AG20443 (cell line): ENCODE data around the gene PTGS2.
A peak's percentile ranks its signal among the peaks of the same experiment; 100 is the strongest.

Experiments
- DNase-seq: peaks from one replicate; pipeline ENCODE4 v3.0.0; 2012; ENCODE audit warnings: low spot score, mixed read lengths

The PTGS2 gene

GRCh38 chr1:186680245-186681061 is at the start of gene PTGS2:
TSS of gene PTGS2 (minus strand) at chr1:186680423. CDS start at chr1:186680290, 133 bp downstream.
- peak; percentile 93 for DNase-seq

DNA sequence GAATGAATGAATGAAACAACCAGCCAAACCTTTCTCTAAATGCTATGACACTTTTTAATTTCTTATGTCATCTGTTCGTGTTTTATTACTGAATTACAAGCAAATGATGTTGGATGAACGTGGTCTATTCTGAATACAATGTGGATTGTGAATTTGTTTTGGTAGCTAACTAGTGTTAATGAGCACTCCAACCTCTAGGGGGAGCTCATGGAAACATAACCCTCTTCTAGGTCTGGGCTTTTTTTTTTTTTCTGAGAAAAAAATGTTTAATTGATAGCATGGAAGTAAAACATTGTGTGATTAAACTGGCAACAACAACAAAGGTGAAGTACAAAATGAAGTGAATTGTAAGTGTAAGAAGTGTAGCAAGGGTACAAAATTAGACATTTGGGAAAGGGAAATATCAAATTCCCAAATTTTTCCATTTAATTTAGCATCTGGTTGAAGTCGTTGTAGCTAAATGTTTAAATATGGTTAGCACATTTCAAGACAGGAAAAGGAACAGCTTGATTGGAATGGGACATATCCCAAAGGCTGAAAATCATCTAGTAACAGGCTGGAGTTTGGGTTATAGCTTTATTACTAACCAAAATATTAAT is 42.6 kb upstream of the PTGS2 start:
- DNase-seq, result peak; percentile 33

DNA sequence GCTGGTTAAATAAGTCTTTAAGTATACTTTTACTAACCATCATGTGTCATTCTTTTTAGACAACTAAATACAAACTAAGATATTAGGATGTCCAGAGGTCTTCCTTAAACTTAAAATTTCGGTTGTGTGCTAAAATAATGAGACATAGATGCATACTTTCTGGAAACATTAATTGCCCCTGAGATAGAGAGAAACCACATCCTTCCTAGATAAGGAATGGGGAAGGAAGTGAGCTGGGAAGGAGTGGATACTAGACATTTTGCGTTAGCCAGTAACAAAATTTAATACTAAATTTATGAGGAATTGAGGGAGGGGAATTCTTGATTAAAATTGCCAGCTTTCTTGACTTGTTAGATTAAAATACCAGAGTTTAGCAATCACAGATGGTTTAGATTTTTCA is 37.1 kb upstream of the PTGS2 start:
- no peak for DNase-seq

GRCh38 chr1:186715887-186716809 is 35.9 kb upstream of the PTGS2 start:
- DNase-seq, result no peak

GRCh38 chr1:186710696-186711095 is 30.5 kb upstream of the PTGS2 start:
- DNase-seq, result no peak

DNA sequence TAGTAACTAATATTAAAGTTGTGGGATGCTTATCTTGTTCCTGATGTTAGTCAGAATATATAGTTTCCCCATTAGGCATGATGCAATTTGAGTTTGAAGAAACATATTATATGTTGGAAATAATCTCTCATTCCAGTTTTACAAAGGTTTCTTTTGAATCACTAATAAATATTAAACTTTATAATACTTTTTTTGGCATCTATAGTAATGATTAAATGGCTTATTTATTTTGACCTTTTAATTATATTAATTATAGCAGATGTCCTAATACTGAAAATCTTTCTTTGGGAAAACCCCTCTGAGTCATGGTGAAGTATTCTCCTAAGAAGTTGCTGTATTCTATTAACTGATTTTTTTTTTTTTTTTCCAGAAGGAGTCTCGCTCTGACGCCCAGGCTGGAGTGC is 28.5 kb upstream of the PTGS2 start:
- no peak for DNase-seq

DNA sequence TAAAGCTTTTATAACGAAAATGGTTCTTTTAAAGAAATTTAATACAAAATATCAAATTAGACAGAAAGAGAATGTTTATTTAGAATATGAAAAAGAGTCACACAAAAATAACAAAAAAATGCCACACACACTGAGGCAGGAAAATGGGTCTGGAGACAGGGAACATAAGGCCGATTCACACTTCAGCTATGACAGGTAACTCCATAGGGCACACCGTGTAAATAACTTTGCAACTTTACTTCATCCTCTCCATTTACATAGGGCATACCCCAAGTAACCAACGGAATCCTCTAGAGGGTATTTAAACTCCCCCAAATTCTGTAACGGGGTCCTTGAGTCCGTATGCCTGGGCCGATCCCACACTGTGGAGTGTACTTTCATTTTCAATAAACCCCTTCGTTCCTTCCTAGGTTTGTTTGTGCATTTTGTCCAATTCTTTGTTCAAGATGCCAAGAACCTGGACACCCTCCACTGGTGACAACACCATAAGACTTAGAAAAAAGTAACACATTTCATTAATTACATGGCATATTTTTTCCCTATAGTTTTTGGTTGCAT is 23.1 kb upstream of the PTGS2 start:
- no peak for DNase-seq

DNA sequence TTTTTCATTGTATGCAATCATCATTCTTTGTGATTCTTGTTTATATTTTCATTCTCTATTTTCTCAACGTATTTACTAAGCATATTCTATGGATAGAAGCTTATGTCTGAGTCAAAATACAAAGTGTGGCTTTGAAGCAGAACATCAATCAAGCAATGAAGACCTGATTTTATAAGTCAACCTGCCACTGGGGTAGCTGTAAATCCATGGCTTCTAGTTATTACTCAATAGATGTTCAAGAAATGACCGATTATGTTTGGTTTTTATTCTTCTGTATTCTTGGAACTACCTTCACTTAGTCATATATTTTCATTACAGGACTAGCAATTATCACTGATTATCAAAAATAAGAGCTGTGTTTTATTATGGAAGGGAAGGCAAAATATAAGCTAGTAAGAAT is 20.5 kb upstream of the PTGS2 start:
- DNase-seq, result no peak

DNA sequence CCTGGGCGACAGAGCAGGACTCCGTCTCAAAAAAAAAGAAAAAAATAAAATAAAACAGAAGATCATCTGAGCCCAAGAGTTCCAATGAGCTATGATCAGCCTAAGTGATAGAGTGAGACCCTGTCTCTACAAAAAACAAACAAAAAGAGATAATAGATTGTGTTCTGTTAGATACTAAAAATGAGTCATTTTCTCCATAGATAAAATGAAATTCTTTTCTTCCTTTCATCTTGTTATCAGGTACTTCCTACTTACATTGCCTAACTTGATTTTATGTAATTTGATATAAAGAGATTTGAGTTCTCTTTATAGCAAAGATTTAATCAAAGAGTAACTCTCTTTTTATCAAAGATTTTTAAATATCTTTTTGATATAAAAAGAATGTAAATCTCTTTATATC is 19.3 kb upstream of the PTGS2 start:
- DNase-seq, result no peak

GRCh38 chr1:186689907-186690306 is 9.7 kb upstream of the PTGS2 start:
- DNase-seq, result no peak

DNA sequence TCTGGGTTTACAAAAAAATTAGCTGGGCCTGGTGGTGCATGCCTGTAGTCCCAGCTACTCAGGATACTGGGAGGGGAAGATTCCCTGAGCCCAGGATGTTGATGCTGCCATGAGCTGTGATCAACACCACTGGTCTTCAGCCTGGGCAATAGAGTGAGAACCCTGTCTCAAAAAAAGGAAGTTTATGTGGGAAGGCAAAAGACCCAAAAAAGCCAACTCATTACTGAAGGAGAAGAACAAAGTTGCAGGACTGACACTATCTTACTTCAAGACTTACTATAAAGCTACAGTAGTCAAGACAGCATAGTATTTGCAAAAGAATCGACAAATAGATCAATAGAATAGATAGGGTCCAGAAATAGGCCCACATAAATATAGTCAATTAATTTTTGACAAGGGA is 9.2 kb upstream of the PTGS2 start:
- DNase-seq, result no peak

GRCh38 chr1:186683652-186684410 is 3.6 kb upstream of the PTGS2 start:
- no peak for DNase-seq

GRCh38 chr1:186682736-186683135 is 2.5 kb upstream of the PTGS2 start:
- peak; percentile 30 for DNase-seq

GRCh38 chr1:186681801-186682200 is 1.6 kb upstream of the PTGS2 start:
- no peak for DNase-seq

DNA sequence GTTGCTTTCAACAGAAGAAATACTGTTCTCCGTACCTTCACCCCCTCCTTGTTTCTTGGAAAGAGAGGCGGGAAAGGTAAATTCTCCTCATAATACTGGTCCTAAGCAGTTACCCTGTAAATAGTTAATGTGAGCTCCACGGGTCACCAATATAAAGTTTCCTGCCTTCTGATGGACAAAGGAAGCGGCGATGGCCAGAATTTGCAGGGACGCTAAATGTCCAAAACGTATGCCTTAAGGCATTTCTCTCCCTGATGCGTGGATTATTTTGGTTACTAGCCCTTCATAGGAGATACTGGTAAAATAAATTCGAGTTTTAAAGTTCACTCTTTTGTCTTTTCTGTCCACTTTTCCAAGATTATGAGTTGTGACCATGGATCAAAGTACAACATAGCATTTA is 898 bp upstream of the PTGS2 start:
- no peak for DNase-seq

DNA sequence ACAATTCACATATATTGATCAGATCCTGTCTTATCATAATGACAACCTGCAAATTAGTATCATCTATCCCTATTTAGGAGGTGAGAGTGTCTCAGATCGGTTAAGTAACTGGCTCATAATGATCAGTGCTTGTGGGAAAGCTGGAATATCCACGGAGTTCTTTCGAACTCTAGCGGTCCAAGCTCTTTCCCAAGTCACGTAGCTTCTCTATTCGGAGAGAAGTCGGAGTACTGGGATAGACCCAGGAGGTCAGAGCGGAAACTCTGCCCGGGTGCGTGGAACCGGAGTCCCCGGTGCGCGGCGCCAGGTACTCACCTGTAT is 339 bp downstream of the PTGS2 start:
- no peak for DNase-seq

GRCh38 chr1:186678155-186678554 is 2.1 kb downstream of the PTGS2 start:
- DNase-seq, result no peak

- DNase-seq, result no peak
Observed at GRCh38 chr1:186672596-186672995, 7.6 kb downstream of the PTGS2 start.

GRCh38 chr1:186672131-186672530 is 8.1 kb downstream of the PTGS2 start:
- DNase-seq, result no peak

DNA sequence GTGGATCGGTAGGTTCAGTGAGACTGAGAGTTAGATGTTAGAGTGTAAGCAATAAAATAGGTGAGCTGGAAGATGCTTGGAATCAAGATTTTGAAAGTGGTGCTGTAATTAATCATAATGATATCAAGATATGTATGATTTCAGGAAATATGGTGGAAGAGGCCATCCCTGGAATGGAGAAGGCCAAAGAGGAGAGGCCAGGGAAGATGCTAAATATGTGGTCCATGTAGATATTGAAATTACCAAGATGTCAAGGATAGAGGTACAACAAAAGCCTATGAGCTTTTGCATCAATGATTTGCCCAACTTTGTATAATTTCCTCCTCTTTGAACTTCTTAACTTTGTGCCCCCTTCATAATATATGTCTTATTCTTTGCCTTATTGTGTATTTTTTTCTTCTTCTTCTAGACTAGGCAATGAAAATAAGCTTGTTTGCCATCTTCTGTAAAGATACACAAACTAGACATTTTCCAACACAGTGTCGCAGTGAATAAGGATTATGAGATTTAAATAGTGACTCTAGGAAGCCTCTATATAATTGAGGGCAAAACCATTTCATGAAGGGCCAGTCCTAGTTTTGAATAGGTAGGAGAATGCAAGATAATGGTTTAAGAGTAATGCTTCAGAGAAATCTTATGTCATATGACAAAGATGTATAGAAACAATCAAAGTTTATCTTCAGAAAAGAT is 8.9 kb downstream of the PTGS2 start:
- no peak for DNase-seq
